ENCODE data around the gene SETD4. TPM values are rescaled to one million over a fixed set of nuclear protein-coding genes. Genes with fewer than 3 reads are reported as not detected.
"Not testable (repeated sequence)": the region's sequence is repeated elsewhere in the genome, so short reads cannot be mapped to it uniquely, and the experiment has no call there.

SETD4 gene
- total RNA-seq = 10 to 100 TPM; 12.8 to 28.1 (median 20.5) TPM

- Histone ChIP-seq H3K4me3 (peak within 1 kb of the TSS; percentile 48 to 80 (median 63)), H3K27ac (peak within 1 kb of the TSS; percentile 83 to 89), H3K4me1 (replicated peaks in 1 of 2) (peaks cover 5 to 11% of the 10 kb centered on the region in 2 donors)
- ATAC-seq (replicated peaks in 6 of 8) = peak; percentile 77 to 93 (median 90)
- in situ Hi-C loops (cut with MboI; ENCODE audit: low pct_unique_long_range_greater_than_20kb in 2 of 9, low sequenced_read_pairs in 9 of 9, unreplicated experiment in 9 of 9) = no loop called here
- WGBS, 10 experiments = 0 to 20% (median 2%) methylated on average over 1 to 23 of the region's 57 CpGs; no CpG with 5 or more reads in 5 of the 10 experiments
Measured at GRCh38 chr21:36060159-36060921, at the start of gene SETD4. SETD4 (minus strand) TSS chr21:36060526; CDS start chr21:36058888, 1,638 bp downstream.

- 80 to 100% (median 85%) methylated on average over 1 to 10 of the region's 10 CpGs; no CpG with 5 or more reads in 1 of the 10 experiments for WGBS, 10 experiments
- in situ Hi-C loops (cut with MboI; ENCODE audit: low pct_unique_long_range_greater_than_20kb in 2 of 9, low sequenced_read_pairs in 9 of 9, unreplicated experiment in 9 of 9) = loop anchor here in 1 of 9 experiments (10.0 kb wide), 1 partner anchor 55 kb away; no protein-coding TSS in a partner anchor
- no peak overlapping the region for H3K4me3 ChIP-seq
- no peak overlapping the region for H3K27ac ChIP-seq
- ATAC-seq (replicated peaks in 6 of 8) = no peak
- no peaks in the 10 kb centered on the region for H3K4me1 ChIP-seq (replicated peaks in 1 of 2)
Measured at GRCh38 chr21:36109868-36110267, 49.5 kb upstream of the SETD4 start.

- Histone ChIP-seq H3K27ac (no peak overlapping the region), H3K4me1 (replicated peaks in 1 of 2) (no peaks in the 10 kb centered on the region), H3K4me3 (no peak overlapping the region)
- ATAC-seq (replicated peaks in 6 of 8) = no peak
- in situ Hi-C loops (cut with MboI; ENCODE audit: low pct_unique_long_range_greater_than_20kb in 2 of 9, low sequenced_read_pairs in 9 of 9, unreplicated experiment in 9 of 9) = no loop called here
- 40 to 100% (median 84%) methylated on average over 1 to 4 of the region's 4 CpGs for WGBS, 10 experiments
Measured at GRCh38 chr21:36105327-36105842, 45.1 kb upstream of the SETD4 start.

GRCh38 chr21:36104317-36105300, 44.3 kb upstream of the SETD4 start:
- WGBS, 10 experiments = 28 to 95% (median 69%) methylated on average over 5 to 26 of the region's 29 CpGs
- peak in 4 of 8 experiments; percentile 64 to 90 (median 76) for ATAC-seq (replicated peaks in 6 of 8)
- no peak overlapping the region for H3K27ac ChIP-seq
- no peaks in the 10 kb centered on the region for H3K4me1 ChIP-seq (replicated peaks in 1 of 2)
- H3K4me3 ChIP-seq = no peak overlapping the region
- in situ Hi-C loops (cut with MboI; ENCODE audit: low pct_unique_long_range_greater_than_20kb in 2 of 9, low sequenced_read_pairs in 9 of 9, unreplicated experiment in 9 of 9) = no loop called here

GRCh38 chr21:36103434-36103833, 43.1 kb upstream of the SETD4 start:
- in situ Hi-C loops (cut with MboI; ENCODE audit: low pct_unique_long_range_greater_than_20kb in 2 of 9, low sequenced_read_pairs in 9 of 9, unreplicated experiment in 9 of 9) = no loop called here
- Histone ChIP-seq H3K4me3 (no peak overlapping the region), H3K27ac (no peak overlapping the region), H3K4me1 (replicated peaks in 1 of 2) (no peaks in the 10 kb centered on the region)
- no peak for ATAC-seq (replicated peaks in 6 of 8)

GRCh38 chr21:36100971-36101641, 40.8 kb upstream of the SETD4 start:
- H3K4me1 ChIP-seq (replicated peaks in 1 of 2) = no peaks in the 10 kb centered on the region
- no peak for ATAC-seq (replicated peaks in 6 of 8)
- 21 to 89% (median 75%) methylated on average over 3 to 6 of the region's 6 CpGs for WGBS, 10 experiments
- in situ Hi-C loops (cut with MboI; ENCODE audit: low pct_unique_long_range_greater_than_20kb in 2 of 9, low sequenced_read_pairs in 9 of 9, unreplicated experiment in 9 of 9) = no loop called here
- no peak overlapping the region for H3K27ac ChIP-seq
- no peak overlapping the region for H3K4me3 ChIP-seq

GRCh38 chr21:36099695-36100211, 39.4 kb upstream of the SETD4 start:
- 0 to 84% (median 33%) methylated on average over 1 to 9 of the region's 13 CpGs; no CpG with 5 or more reads in 4 of the 10 experiments for WGBS, 10 experiments
- H3K27ac ChIP-seq; ATAC-seq (replicated peaks in 6 of 8); in situ Hi-C loops (cut with MboI; ENCODE audit: low pct_unique_long_range_greater_than_20kb in 2 of 9, low sequenced_read_pairs in 9 of 9, unreplicated experiment in 9 of 9); H3K4me1 ChIP-seq (replicated peaks in 1 of 2); H3K4me3 ChIP-seq: not testable (repeated sequence)

GRCh38 chr21:36099000-36099399, 38.7 kb upstream of the SETD4 start:
- H3K4me1 ChIP-seq (replicated peaks in 1 of 2) = no peaks in the 10 kb centered on the region
- no peak for ATAC-seq (replicated peaks in 6 of 8)
- 89 to 100% (median 93%) methylated on average over 1 to 3 of the region's 3 CpGs; no CpG with 5 or more reads in 1 of the 10 experiments for WGBS, 10 experiments
- in situ Hi-C loops (cut with MboI; ENCODE audit: low pct_unique_long_range_greater_than_20kb in 2 of 9, low sequenced_read_pairs in 9 of 9, unreplicated experiment in 9 of 9) = no loop called here
- no peak overlapping the region for H3K27ac ChIP-seq
- no peak overlapping the region for H3K4me3 ChIP-seq

- WGBS, 10 experiments = 17 to 80% (median 69%) methylated on average over 1 to 2 of the region's 2 CpGs; no CpG with 5 or more reads in 4 of the 10 experiments
- no peak for ATAC-seq (replicated peaks in 6 of 8)
- Histone ChIP-seq H3K4me3 (no peak overlapping the region), H3K4me1 (replicated peaks in 1 of 2) (no peaks in the 10 kb centered on the region), H3K27ac (no peak overlapping the region)
- in situ Hi-C loops (cut with MboI; ENCODE audit: low pct_unique_long_range_greater_than_20kb in 2 of 9, low sequenced_read_pairs in 9 of 9, unreplicated experiment in 9 of 9) = no loop called here
Measured at GRCh38 chr21:36098182-36098532, 37.8 kb upstream of the SETD4 start.

- no peak overlapping the region for H3K27ac ChIP-seq
- in situ Hi-C loops (cut with MboI; ENCODE audit: low pct_unique_long_range_greater_than_20kb in 2 of 9, low sequenced_read_pairs in 9 of 9, unreplicated experiment in 9 of 9) = no loop called here
- 43 to 86% (median 64%) methylated on average over 1 to 8 of the region's 8 CpGs; no CpG with 5 or more reads in 2 of the 10 experiments for WGBS, 10 experiments
- H3K4me1 ChIP-seq (replicated peaks in 1 of 2) = no peaks in the 10 kb centered on the region
- ATAC-seq (replicated peaks in 6 of 8) = peak in 3 of 8 experiments; percentile 82 to 100 (median 100)
- no peak overlapping the region for H3K4me3 ChIP-seq
Measured at GRCh38 chr21:36097427-36098181, 37.3 kb upstream of the SETD4 start.

- in situ Hi-C loops (cut with MboI; ENCODE audit: low pct_unique_long_range_greater_than_20kb in 2 of 9, low sequenced_read_pairs in 9 of 9, unreplicated experiment in 9 of 9) = no loop called here
- no peak for ATAC-seq (replicated peaks in 6 of 8)
- 0 to 73% (median 43%) methylated on average over 1 of the region's 1 CpG; no CpG with 5 or more reads in 1 of the 10 experiments for WGBS, 10 experiments
- Histone ChIP-seq H3K4me3 (no peak overlapping the region), H3K27ac (no peak overlapping the region), H3K4me1 (replicated peaks in 1 of 2) (no peaks in the 10 kb centered on the region)
Measured at GRCh38 chr21:36096398-36097290, 36.3 kb upstream of the SETD4 start.

Measured in motor neuron (in vitro differentiated cells).